Esophagus squamous epithelium (tissue), 4 donors: ENCODE data around the gene MED26.

ENCODE experiments used
- POLR2A ChIP-seq, 4 donors: fragments of 450-650 bp; IDR thresholded peaks; one replicate each; pipeline ENCODE4 v1.6.1; 2017; ENCODE audit warnings: antibody characterized with exemption in 4 of 4, mild to moderate bottlenecking in 4 of 4, moderate library complexity in 3 of 4
- TF ChIP-seq, protein P1 (sequence below), 6 experiments: fragments of 450-650 bp in 4 of 6; fragments of 200-600 bp in 2 of 6; sonication (generic) in 2 of 6; IDR thresholded peaks; one replicate each; pipeline ENCODE4 v1.5.1; 2016 to 2019; ENCODE audit warnings: antibody characterized with exemption in 6 of 6, mild to moderate bottlenecking in 4 of 6, moderate library complexity in 4 of 6

GRCh38 chr19:16542045-16542909, 85.7 kb downstream of the MED26 start, which contains the start of gene CHERP:
- peak in 3 of 4 donors; percentile 45 to 83 (median 69) for TF ChIP-seq POLR2A (IDR thresholded peaks at IDR 0.05)
- TF ChIP-seq, protein P1, sequence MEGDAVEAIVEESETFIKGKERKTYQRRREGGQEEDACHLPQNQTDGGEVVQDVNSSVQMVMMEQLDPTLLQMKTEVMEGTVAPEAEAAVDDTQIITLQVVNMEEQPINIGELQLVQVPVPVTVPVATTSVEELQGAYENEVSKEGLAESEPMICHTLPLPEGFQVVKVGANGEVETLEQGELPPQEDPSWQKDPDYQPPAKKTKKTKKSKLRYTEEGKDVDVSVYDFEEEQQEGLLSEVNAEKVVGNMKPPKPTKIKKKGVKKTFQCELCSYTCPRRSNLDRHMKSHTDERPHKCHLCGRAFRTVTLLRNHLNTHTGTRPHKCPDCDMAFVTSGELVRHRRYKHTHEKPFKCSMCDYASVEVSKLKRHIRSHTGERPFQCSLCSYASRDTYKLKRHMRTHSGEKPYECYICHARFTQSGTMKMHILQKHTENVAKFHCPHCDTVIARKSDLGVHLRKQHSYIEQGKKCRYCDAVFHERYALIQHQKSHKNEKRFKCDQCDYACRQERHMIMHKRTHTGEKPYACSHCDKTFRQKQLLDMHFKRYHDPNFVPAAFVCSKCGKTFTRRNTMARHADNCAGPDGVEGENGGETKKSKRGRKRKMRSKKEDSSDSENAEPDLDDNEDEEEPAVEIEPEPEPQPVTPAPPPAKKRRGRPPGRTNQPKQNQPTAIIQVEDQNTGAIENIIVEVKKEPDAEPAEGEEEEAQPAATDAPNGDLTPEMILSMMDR (IDR thresholded peaks at IDR 0.05) = peak in 1 of 6 experiments; percentile 19
